GM18511 (cell line): ENCODE measurements around the gene TMEM156.
"Not testable (repeated sequence)": the region's sequence is repeated elsewhere in the genome, so short reads cannot be mapped to it uniquely, and the experiment has no call there.

Experiments used
- ATAC-seq: cut with Tn5 transposase; IDR thresholded peaks from one replicate; pipeline ENCODE4 v1.9.1; 2021; ENCODE audit warnings: mild to moderate bottlenecking, moderate library complexity; ENCODE audit not compliant: unreplicated experiment

Gene TMEM156

GRCh38 chr4:38994135-38994534 lies 38.1 kb downstream of the TMEM156 start:
- no peak for ATAC-seq

DNA sequence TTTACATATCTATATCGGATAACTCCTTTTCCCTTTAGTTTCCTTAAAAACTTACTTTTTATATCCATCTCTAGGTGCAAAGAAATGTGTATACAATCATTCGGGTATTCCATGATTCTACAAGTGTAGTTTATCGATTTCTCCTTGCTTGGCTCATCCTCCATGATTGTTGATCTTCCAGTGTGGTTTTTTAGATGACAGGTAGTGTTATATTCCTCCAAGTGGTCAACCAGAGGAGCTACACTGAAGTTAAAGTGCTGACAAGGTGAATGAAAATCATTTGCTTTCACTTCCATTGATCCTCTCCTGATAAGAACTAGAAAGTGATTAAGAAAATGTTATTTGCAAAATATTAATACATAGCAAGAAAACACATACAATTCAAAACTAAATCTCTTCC lies 38.5 kb downstream of the TMEM156 start:
- no peak for ATAC-seq

- ATAC-seq = no peak
Observed at GRCh38 chr4:38990241-38990640, 42.0 kb downstream of the TMEM156 start.

DNA sequence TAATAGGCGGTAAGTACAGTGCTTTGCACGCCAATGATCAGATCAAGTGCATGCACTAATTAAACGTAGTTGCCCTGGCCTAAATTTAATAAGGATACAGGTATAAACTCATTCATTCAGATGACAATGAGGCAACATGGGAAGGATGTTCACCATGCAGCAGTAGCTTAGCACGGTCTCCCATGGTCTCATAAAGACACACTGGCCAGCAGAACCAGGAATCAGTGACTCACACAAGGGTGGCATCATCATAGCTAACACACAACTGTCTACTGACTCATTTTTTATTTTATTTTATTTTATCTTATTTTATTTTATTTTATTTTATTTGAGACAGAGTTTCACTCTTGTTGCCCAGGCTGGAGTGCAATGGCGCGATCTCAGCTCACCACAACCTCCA lies 42.7 kb downstream of the TMEM156 start:
- ATAC-seq = no peak

- not testable (repeated sequence) for ATAC-seq
Observed at GRCh38 chr4:38988353-38988752, 43.9 kb downstream of the TMEM156 start.

DNA sequence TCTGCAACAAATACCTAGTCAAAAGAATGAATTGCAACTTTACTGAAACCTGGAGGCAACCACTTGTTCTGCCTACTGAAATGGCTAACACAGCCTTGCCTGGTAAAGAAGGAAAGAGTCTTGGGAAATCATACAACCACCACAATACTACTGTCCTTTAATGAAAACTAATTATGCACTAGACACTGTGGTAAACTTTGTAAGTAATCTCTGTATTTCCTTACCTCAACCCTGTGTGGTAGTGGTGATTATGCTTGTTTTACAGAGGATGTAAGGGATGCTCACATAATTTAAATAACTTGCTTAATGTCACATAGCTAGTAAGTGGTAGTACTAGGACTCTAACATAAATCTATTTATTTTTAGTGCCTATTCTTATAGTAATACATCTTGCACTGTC lies 44.7 kb downstream of the TMEM156 start:
- no peak for ATAC-seq

GRCh38 chr4:38985410-38986100 lies 46.7 kb downstream of the TMEM156 start:
- no peak for ATAC-seq

GRCh38 chr4:38983787-38984598 lies 48.2 kb downstream of the TMEM156 start:
- ATAC-seq = no peak

- ATAC-seq = no peak
Observed at GRCh38 chr4:38983291-38983690, 48.9 kb downstream of the TMEM156 start.

- no peak for ATAC-seq
Observed at GRCh38 chr4:38982361-38983095, 49.7 kb downstream of the TMEM156 start.

DNA sequence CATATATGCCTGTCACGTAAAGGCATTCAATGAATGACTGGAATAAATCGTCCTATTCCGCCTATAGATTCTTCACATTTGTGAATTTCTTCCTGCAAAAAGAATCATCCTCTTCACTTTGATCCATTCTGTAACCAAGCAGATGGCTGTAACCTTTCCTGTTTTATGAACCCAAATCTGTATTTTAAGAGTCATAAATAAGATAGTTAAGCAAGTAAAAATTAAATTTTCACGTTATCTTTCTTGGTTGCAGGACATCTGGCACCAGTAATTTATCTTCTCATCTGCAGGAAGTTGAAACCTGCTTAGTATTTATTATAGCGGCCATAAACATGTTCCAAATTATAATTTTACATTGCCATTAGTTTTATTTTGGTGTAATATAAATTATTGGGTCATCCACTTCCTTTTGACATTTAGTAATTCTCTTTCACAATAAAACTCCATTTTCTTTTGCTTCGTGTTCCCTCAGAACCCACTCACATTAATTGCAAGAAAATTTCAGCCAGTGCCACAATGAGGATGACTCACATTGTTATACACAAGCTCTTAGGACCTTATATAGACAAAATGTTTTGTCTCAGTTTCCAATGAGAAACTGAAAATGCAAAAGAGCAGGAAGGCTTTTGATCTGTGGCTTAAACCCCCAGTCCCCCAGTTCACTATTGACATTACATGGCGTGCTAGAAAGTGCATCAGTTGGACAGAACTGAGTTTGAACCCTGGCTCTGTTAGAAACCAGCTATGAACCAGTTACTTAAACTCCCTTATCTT lies 51.1 kb downstream of the TMEM156 start:
- ATAC-seq = peak; percentile 59

GRCh38 chr4:38979511-38980230 lies 52.5 kb downstream of the TMEM156 start:
- no peak for ATAC-seq

GRCh38 chr4:38979081-38979480 lies 53.1 kb downstream of the TMEM156 start:
- no peak for ATAC-seq

- ATAC-seq = no peak
Observed at GRCh38 chr4:38976308-38976707, 55.9 kb downstream of the TMEM156 start.

DNA sequence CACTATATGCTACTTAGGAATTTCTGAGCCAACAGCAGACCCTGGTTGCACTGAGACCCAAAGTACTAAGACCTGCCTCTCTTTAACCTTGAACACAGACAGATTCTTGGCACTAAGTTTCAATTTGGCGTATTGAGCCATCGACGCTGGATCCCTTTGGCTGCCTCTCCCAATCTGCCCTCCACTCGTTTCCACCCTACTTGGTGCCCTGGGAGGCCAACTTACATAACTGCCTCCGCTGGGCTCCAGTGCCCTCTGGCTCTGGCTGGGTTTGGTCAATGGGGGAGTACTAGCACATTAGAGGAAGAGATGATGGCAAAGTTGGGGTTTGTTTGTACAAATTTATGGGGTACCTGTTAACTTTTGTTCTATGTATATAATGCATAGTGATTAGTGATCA lies 63.5 kb downstream of the TMEM156 start:
- ATAC-seq = no peak

DNA sequence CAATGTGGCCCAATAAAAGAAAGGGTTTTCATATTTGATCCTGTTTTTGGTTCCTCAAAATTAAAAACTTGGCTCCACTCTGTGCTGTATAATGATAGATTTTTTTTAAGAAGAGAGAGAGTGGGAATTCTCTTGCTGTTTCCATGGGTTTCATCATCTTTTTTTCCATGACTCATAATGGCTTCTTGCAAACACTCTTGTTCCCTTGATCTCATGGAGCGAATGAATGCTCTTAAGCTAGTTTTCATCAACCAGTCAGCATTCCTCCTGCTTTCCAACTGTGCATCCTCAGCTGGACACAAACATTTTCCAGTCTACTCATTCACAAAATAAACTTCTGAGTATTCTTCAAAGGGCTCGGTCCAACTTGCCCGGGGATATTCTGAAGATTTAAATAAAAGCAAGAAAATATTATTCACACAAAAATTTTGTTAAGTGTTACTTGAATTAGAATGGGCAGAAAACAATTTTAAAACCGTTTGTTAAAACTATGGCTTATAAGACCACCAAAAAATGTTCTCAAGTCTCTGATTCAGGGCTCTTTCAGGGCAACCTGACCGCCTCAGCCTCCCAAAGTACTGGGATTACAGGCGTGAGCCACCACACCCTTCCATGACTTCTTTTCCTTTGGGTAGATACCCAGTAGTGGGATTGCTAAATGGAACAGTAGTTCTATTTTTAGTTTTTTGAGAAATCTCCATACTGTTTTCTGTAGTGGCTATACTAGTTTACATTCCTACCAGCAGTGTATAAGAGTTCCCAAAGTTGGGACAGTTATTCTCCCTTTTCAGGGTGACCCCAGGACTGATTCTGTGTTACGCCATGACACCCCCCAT lies 64.7 kb downstream of the TMEM156 start:
- no peak for ATAC-seq

DNA sequence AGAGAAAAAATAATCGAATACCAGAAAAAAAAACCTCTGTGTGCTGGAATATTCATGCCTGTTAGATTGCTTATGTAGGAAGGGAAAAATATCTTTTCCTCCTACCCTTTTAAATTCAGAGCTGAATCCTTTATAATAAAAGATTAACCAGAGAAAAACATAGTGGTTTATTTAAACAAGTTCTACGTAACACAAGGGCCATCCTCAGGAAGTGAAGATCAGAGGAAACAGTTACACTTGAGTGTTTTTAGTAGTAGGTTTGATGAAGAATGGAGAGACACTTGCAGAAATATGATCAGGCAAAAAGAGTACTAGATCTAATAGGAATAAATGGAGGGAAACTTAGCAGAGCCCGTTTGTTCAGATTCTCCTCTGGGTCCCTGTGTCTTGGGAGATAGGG lies 66.3 kb downstream of the TMEM156 start:
- ATAC-seq = no peak

DNA sequence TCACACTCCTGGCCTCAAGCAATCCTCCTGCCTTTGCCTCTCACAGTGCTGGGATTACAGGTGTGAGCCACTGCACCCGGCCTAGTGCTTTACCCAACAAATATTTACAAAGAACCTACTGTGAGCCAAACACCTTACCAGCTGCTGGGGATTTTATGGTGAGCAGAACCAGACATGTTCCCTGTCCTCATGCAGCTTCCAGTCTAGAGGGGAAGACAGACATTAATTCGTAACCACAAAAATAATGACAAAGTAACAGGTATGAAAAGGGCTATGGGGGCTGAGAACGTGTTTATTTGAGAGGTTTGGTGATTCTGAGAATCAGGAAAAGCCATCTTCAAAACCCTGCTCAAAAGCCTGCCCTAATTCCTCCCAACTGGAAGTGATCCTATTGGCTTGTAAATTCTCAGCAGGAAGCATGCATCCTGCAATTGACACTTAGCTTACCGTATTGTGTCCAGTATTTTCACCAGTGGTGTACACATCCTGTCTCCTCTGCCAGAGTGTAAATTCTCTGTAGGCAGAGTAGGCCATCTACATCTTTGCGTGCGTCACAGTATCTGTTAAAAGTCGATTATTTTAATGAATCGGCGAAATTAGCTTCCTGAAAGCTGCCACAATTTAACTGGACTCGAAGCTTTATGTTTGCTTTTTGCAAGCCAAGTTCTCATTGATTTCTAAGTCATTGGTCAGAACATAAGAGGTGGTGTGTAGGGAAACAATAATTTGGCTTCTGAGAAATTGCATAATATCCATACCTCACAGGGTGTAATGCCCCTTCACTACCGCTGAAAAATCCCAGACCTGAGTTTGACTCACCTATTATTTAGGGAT lies 67.0 kb downstream of the TMEM156 start:
- ATAC-seq = no peak

DNA sequence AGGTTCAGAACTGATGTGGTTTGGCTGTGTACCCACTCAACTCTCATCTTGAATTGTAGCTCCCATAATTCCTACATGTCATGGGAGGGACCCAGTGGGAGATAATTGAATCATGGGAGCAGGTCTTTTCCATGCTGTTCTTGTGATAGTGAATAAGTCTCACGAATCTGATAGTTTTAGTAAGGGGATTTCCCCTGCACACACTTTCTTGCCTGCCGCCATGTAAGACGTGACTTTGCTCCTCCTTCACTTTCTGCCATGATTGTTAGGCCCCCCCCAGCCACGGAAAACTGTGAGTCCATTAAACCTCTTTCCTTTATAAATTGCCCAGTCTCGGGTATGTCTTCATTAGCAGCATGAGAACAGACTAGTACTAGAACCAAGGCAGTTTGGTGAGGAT lies 73.0 kb downstream of the TMEM156 start:
- ATAC-seq = not testable (repeated sequence)
